GM21723 (cell line): Measurements from ENCODE around the gene GIMAP8.
A peak's percentile ranks its signal among the peaks of the same experiment; 100 is the strongest.

Experiments
- ATAC-seq: cut with Tn5 transposase; IDR thresholded peaks from one replicate; pipeline ENCODE4 v1.9.1; 2021; ENCODE audit warnings: mild to moderate bottlenecking, moderate library complexity; ENCODE audit not compliant: unreplicated experiment

GIMAP8 gene

DNA sequence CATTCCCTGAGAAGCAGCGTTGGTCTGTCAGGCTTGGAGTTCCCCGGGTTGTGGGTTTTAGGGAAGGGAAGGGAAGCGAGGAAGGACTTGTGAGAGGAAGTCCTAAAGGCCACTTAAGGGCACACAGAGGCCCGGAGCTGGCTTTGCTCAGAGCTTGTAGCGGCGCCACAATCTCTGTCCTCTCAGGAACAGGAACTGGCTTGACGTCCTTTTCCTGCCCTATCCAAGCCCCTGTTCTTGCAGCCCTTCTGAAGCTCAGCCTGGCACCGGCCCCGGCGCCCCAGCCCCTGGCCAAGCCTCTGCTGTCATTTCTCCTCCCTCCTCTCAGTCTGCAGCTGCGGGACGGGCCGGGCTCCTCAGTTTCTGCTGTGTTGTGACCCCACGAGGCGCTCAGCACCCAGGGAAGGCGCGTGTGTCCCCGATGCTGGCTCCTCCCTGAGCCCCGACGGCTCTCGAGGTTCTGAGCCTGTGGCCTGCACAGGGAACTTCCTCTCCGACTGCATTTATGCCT, at the start of gene GIMAP8:
Gene GIMAP8 (plus strand): TSS at position 140 of the 511 bp plus-strand sequence. CDS start 16,069 bp downstream, outside the sequence.
- peak; percentile 38 for ATAC-seq

DNA sequence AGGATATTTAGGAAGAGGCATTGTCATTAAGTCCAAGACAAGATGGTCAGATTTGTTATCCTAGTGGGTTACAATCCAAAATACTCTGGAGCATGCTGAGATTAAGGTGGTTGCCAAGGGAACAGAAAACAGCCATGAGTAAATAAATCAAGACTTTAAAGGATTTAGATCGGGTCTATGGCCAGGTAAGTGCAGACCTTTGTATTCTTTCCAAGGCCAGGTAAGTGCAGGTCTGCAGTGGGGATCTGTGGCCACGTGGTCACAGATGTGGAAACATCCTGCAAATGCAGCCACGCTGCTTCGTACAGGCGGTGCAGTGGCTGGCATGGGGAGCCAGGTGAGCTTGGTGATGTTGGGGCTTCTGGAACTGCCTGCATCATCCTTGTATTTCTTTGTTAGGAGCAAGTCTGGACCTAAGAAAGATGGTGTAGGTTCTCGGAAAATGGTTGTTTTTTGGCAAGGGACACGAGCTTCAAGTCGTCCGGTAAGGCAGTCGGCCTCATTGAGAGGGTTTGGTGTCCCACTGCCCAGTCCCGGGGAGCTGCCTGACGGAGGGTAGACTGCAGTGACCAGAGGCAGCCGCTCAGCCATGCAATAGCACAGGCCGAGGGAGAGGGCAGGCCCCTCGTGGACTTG, 49.5 kb upstream of the GIMAP8 start:
- ATAC-seq = no peak

DNA sequence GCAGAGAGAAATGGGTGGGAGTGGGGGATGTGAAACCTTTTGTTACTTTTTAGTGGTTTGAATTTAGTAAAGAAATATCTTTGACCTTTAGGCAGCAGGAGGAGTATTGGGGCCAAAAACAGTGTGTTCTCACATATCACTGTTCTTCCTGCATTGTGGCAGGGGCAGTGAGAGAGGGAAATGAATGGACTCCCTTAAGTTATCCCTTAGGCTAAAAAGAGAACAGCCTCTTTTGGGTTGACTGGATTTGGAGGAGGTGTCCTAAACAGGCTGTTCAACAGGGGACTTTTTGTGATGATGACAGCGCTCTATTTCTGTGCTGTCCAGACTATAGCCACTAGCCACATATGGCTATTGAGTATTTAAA, 49.0 kb upstream of the GIMAP8 start:
- no peak for ATAC-seq

DNA sequence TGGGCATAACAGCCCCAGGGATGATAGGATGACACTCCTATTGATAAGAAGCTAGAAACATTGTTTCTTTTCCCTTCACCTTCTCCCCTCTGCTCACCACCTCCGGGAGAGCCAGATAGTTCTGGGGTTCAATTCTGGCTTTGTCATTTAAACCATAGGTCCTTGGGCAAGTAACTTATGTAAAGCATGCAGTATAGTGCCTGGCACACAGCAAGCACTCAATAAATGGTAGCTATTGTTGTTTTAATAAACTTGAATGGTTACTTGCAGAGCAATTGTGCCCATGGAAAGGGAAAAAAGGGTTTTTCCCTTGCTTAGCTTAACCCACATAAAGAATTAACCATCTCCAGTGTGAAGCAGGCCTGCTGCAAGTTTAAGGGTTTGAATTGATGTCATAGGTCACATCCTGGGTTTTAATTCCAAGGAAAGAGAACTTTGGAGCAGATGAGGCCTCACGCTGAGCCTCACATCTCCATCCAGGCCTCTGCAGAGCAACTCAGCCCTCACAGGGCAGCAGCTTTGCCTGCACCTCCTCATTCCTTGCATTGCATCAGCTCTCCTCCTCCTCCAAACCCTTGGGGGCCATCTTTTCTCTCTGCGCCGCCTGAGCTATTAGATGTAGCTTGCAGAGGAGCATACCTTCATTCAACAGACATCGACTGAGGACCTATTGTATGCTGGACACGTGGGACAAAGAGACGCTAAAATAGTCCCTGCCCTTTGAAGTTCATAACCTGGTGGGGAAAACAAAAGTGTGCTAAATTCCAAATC, 48.4 kb upstream of the GIMAP8 start:
- ATAC-seq = no peak

DNA sequence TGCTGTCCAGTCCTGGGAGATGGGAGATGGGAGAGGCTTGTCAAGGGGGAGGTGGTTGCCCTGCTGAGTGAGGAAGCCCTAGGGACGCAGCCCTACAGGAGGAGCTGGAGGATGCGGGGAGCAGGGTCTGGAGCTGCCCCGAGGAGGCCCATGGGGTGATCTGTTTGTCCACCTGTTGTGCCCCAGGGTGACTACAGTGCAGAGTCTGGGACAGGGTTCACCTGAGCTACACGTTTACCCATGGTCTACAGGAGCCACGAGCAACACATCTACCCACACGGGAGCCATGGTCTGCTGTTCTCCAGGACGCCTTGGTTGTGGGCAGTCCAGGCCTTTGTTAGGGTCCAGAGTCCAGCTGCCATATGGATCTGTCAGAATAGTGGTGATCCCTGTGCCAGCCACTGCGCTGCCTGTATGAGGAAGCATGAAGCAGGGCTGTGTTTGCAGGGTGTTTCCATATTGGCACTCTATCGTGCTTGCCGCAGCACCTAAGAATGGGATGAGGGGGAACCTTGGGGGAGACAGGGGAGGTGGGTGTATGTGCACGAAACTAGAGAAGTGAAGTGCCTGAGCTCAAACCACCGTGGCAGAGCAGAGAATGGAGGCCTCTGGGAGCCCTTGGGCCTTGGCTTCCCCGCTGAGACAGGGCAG, 47.6 kb upstream of the GIMAP8 start:
- no peak for ATAC-seq

DNA sequence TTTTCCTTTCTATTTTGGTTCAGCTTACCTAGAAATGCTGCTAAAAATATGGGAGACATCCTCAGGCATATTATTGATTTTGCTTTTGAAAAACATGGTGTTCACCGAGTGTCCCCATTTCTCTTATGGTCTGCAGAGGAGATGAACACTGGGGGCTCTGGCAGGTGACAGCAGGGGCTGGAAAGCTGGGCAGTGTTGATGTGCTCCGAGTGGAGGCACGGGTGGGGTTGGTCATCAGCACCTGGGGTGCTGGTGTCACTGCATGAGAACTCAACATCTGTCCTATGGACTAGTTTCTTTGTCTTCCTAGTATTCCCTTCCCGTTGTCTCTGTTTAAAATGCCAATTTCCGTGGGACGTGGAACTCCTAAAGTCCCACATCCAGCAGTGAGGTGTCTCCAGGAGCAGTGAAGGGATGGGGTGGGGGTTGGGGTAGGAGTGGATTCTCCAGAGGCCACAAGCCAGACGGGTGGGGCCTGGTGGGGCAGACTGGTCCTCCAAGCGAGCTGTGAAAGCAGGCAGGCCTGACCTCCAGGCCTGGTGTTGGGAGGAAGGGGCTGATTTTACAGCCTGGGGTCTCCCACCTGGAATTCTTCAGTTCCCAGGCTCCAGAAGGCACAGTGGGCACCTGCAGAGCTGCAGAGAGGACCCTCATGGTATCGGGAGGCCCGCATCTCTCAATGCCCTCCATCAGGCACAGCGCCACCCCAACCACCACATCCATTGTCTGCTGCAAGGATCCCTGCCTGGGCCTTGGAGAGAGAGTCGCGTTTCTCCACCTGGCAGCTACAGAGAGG, 46.9 kb upstream of the GIMAP8 start:
- ATAC-seq = no peak

DNA sequence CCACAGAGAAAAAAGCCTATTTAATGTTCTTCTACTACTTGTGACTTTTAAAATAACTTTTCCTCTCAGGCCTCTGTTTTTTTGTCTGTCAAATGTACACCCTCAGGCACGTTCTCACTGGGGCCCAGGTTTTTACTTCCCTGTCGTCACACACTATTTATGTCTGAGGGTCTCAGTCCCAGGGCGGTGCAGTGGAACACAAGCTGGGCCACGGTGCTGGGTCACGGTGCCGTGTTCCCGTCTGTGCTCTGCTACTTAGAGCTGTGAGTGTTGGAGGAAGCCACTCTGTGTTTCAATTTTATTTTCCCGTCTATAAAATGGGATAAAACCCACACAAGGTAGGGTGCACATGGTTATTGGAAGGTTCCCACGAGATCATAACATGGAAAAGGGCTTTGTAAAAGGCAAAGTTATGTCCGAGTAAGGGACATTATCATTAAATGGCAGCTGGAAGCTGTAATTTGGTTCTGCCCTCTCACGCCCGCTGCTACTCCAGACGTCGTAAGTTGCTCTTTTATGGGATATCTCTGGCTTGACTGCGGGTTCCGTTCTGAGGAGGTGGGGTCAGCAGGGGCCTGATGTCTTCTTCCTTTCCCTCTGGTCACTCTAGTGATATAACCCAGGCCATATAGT, 46.1 kb upstream of the GIMAP8 start:
- no peak for ATAC-seq

DNA sequence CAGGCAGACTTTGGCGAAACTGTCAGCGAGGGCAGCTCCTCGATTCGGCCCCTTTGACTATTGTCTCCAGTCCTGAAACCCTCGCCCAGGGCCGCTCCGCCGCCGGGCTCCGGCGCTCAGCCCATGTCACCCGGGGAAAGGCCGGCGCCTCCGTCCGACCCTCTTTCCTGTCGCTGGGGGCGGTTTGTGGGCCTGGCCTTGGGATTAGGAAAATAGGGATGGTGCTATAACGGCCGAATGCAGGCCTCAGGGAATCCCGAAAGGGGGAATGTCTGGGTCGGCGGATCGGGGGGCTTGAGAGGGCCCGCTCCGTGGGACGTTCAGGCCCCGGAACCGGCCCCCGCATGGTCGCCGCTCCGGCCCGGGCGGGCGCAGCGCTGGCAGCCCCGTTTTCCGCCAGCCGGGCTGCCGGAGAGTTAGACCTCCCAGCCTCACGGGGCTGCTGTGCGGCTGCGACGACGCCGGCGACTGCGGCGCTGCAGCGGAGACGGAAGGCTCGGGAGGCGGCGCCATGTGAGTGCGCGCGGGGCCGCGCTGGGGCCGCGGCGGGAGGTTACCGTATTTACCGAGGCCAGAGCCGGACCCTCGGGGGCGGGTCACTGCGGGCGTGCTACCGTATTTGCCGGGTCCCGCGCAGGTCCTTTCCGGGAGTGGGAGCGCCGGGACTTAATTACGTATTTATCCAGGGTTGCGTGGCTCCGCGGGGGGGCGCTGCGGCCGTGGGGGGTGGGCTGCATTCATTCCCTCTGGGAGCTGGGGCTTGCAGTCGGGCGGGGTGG, 45.4 kb upstream of the GIMAP8 start:
- ATAC-seq = peak; percentile 57

DNA sequence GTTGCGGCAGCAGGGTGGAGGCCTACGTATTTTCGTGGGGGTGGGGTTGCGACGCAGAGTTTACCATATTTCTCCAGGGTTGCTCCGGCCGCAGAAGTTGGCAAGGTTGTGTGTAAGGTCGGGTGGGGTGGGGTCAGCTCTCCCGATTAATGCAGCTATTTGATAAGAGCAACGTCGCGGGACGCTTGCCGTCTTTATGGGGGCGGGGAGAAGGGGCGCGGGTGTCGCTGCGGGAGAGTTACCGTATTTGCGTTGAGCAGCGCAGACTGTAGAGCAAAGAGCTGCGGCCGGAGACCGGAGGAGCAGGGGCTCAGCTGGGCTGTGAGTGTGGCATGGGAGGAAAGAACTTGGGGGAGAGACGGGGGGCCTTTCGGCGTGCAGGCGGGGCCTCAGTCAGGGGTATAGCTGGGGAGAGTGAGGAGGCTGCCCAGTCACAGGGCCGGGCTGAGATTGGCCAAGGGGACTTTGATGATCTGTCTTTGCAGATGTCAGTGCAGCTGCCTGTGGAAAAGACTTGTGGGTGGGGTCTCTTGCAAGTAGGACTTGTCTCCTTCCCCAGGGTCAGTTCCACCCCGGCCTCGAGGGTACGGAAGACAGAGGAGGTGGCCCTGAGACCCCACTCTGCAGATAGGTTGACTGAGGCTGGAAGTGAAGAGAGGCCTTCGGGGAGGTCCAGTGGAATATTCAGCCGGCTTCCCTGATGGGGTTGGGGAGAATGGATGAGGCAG, 44.7 kb upstream of the GIMAP8 start:
- no peak for ATAC-seq

DNA sequence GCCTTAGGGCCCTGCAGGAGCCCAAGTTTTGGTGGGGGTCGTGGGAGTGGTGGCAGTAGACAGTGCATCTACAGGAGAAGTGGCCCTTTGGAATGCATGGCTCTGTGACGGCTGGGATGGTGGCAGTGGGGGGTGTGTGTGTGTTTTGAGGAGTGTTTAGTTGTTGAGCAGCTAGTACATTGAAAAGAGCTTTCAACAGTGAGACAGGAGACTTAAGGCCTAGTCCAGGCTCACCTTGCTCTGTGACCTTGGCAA, 44.2 kb upstream of the GIMAP8 start:
- ATAC-seq = no peak

DNA sequence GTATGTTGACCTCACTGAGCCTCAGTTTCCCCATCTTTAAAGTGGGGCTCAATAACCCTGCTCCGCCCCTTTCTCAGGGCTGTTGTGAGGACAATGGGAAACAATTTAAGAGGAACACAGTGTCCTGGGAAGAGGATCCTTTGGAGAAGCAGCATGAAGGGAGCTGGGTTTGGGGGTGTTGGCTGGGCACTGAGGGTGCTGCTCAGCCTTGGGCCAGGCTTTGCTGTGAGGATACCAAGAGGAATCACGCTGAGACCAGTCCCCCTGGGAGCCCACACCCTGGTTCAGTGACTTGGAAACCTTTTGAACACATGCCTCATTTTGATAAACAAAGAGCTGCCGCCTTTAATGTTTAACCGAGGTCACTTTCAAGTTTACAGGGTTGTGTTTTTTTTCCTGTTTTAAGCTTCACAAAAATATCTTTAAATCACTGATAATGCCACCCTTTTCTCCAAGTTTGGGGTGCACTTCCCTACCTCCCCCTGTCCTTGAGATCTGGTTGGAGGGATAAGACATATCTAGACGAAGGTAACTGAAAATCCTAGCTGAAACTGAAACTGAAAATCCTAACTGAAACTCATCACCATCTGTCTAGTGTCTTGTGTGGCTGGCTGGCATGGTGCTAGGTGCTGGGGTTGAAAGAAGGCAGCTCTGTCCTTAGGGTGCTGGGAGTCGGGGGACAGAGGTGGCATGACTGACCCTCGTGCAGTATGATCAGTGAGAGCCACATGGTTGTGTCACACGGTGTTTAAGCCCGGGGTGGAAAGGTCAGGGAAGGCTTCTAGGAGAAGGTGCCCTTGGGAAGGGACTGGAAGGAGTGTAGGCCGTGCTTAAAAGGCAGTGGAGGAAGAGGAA, 43.6 kb upstream of the GIMAP8 start:
- ATAC-seq = peak; percentile 55

DNA sequence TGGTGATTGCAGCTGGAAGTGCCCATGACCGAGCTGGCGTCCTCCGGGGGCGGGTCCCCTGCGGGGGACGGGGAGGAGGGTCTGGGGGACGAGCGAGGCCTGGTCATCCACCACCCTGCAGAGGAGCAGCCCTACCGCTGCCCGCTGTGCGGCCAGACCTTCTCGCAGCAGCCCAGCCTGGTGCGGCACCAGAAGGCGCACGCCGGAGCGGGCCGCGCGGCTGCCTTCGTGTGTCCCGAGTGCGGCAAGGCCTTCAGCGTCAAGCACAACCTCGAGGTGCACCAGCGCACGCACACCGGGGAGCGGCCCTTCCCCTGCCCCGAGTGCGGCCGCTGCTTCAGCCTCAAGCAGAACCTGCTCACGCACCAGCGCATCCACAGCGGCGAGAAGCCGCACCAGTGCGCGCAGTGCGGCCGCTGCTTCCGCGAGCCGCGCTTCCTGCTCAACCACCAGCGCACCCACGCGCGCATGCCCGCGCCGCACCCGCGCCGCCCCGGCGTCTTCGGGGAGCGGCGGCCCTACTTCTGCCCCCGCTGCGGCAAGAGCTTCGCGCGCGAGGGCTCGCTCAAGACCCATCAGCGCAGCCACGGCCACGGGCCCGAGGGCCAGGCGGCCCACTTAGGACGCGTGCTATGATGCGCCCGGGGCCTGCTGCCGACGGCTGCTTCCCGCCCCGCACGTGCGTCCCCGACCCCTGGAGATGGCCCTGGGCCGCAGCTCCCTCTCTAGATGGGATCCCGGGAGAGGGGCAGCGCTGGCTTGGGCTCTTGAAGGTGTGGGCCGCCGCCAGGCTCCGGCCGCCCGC, 42.6 kb upstream of the GIMAP8 start:
- ATAC-seq = no peak

DNA sequence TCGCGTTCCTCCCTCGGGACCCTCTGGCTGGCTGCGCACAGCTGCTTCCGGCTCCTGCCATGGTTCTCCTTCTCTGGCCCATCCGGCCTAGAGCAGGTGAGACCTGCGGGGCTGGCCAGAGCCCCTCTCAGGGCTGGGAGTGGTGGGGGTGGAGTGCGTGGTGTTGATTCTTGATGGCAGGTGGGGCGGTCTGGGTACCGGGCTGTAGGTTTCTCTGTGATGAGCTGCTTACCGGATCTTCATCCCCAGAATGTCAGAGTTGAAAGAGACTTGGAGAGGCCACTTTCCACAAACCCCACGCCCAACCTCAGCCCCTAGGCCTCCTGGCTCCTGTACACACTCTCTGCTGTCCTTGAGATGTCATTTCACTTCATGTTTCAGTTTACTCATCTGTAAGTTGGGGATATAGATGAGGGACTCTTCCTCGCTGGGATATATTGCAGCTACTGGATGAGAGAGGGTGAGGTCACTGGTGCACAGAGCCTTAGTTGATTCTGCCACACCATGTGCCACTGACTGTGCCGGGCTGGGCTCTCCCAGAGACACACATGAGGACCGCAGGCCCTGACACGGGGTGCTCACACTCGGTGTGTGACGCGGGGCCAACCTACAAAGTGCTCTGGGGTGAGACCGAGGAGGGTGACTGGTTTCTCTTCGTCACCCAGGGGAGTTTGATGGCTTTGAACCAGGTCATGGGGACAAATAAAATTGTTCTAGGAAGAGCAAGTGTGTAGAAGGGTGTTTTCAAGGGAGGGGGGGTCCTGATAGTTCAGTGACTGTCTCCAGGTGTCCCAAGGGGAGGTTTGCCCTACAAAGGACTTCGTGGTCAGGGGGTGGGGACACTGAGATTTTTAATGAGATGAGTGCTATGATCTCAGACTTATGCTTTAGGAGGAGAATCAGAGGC, 41.8 kb upstream of the GIMAP8 start:
- no peak for ATAC-seq

DNA sequence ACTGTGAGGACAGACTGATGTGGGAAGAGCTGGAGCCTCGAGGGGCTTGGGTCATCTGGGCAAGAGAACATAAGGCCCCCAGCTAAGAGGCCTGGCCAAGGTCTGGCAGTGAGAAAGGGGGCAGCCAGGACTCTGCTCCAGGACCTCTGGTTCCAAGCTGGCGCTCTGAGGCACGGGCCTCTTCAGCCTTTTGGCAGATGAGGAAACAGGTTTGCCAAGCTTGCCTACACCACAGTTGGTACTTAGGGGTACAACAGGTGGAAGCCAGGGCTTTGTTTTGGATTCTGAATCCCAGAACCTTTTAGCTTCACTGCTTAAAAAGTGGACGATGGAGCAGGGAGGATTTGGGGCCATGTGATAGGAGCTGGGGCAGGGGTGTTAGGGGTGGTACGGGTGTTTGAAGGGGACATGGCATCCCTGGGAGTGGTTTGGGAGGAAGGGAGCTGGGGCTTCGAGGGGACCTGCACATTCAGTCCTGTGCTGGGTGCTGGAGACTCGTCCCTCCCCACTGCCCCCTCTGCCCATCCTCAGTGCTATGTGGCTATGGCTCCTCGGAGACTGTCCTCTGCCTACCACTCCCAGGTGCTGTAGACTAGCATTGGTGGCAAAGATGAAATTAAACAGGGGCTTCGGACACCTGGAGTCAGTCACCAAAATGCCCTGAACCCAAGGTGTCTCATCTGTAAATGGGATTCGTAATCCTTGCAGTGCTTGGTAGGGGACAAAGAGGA, 41.0 kb upstream of the GIMAP8 start:
- ATAC-seq = no peak

DNA sequence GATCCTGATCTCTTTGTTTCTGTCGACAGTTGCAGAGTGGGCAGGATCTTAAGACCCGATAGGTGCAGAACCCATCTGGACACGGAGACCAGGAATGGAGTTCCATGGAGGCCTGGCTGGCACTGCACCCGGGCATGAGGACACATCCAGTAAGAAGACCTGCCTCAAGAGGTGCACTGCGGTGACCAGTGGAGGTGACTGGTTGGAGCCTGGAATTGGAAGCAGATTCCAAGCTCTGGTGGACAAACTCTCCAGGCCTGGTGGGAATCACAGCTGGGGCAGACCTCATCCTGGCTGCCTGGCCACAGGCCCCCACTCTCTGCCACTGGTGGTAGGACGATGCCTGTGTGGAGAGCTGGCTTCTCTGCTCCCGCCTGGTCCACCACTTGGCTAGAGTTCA, 40.3 kb upstream of the GIMAP8 start:
- ATAC-seq = no peak
